Endothelial cell of umbilical vein (primary cell): ENCODE results near the gene CCSAP.

Experiments
- EZH2 ChIP-seq: IDR thresholded peaks from 2 replicates; pipeline ENCODE4 v1.6.1; 2012; ENCODE audit warnings: borderline replicate concordance, low read depth, mild to moderate bottlenecking, moderate library complexity, low read length, inconsistent platforms; ENCODE audit not compliant: severe bottlenecking
- FOS ChIP-seq: IDR thresholded peaks from 2 replicates; pipeline ENCODE4 v1.6.1; 2011; ENCODE audit warnings: mild to moderate bottlenecking, low read length, moderate library complexity, borderline replicate concordance; ENCODE audit not compliant: insufficient read depth
- GATA2 ChIP-seq: IDR thresholded peaks from 2 replicates; pipeline ENCODE4 v1.7.0; 2011; ENCODE audit warnings: low read depth, mild to moderate bottlenecking, moderate library complexity, mixed read lengths, low read length; ENCODE audit not compliant: insufficient read length, insufficient read depth
- JUN ChIP-seq: IDR thresholded peaks from 2 replicates; pipeline ENCODE4 v1.6.1; 2011; ENCODE audit warnings: borderline replicate concordance, low read depth; ENCODE audit not compliant: insufficient read length, insufficient read depth
- MYC ChIP-seq: IDR thresholded peaks from one replicate; pipeline ENCODE4 v1.6.1; 2011; ENCODE audit warnings: mild to moderate bottlenecking, low read depth, low read length
- POLR2A ChIP-seq: IDR thresholded peaks from 2 replicates; pipeline ENCODE4 v1.6.1; 2012; ENCODE audit warnings: low read depth, mild to moderate bottlenecking, control low read depth, low read length
- POLR2AphosphoS5 ChIP-seq: IDR thresholded peaks from 2 replicates; pipeline ENCODE4 v1.6.1; 2012; ENCODE audit warnings: low read depth, mild to moderate bottlenecking, control low read depth, low read length, moderate library complexity; ENCODE audit not compliant: insufficient read depth
- TF ChIP-seq, protein P1 (sequence below), 2 donors: IDR thresholded peaks; 1 replicate in 1 of 2; 2 replicates in 1 of 2; pipeline ENCODE4 v1.5.1; 2011; ENCODE audit warnings: low read length in 2 of 2, mild to moderate bottlenecking in 2 of 2, moderate library complexity in 2 of 2, control low read depth in 1 of 2, inconsistent platforms in 1 of 2, low read depth in 1 of 2; ENCODE audit not compliant: insufficient read depth in 1 of 2; ENCODE audit errors: extremely low read depth in 1 of 2
- TF ChIP-seq, protein P2 (sequence below): IDR thresholded peaks from 2 replicates; pipeline ENCODE4 v1.6.1; 2011; ENCODE audit not compliant: insufficient read depth, insufficient read length

DNA sequence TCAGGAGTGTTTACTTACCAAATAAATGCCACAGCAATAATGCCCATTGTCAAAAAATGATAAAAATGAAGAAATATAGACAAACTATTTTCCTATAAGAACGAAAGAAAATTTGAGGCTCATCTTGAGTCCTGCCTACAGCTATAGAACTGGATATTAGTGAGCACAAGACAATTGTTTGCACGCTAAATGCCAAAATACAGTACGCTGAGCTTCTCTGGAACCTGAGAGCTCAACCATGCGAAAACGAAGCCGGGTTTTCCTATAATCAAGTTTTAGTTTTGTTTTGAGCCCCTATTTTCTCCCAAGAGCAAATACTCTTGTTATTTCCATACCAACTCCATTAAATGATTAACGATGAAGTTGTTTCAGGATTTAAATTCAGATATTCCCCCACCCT is 42.0 kb upstream of the CCSAP start:
- TF ChIP-seq, protein P1, sequence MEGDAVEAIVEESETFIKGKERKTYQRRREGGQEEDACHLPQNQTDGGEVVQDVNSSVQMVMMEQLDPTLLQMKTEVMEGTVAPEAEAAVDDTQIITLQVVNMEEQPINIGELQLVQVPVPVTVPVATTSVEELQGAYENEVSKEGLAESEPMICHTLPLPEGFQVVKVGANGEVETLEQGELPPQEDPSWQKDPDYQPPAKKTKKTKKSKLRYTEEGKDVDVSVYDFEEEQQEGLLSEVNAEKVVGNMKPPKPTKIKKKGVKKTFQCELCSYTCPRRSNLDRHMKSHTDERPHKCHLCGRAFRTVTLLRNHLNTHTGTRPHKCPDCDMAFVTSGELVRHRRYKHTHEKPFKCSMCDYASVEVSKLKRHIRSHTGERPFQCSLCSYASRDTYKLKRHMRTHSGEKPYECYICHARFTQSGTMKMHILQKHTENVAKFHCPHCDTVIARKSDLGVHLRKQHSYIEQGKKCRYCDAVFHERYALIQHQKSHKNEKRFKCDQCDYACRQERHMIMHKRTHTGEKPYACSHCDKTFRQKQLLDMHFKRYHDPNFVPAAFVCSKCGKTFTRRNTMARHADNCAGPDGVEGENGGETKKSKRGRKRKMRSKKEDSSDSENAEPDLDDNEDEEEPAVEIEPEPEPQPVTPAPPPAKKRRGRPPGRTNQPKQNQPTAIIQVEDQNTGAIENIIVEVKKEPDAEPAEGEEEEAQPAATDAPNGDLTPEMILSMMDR (IDR thresholded peaks at IDR 0.05; ENCODE audit: extremely low read depth in 1 of 2, insufficient read depth in 1 of 2, low read depth in 1 of 2, low read length in 2 of 2) = no peak
- TF ChIP-seq POLR2A (no peak), POLR2AphosphoS5 (no peak), EZH2 (no peak), GATA2 (no peak), JUN (no peak), MYC (no peak), FOS (no peak)
- TF ChIP-seq, protein P2, sequence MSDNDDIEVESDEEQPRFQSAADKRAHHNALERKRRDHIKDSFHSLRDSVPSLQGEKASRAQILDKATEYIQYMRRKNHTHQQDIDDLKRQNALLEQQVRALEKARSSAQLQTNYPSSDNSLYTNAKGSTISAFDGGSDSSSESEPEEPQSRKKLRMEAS = no peak
